Smooth muscle cell (in vitro differentiated cells): ENCODE measurements around the gene SGCE. TPM values are rescaled to one million over a fixed set of nuclear protein-coding genes. Genes with fewer than 3 reads are reported as not detected.

ENCODE experiments used
- DNase-seq: peaks from one replicate; lab custom pipeline; 2025; ENCODE audit not compliant: unreplicated experiment; lab: John Stamatoyannopoulos, UW
- H2AFZ ChIP-seq: fragments of 200-600 bp; sonication (generic); 2 replicates; pipeline ENCODE4 v1.6.0; 2016; ENCODE audit warnings: antibody characterized with exemption, low read depth, mild to moderate bottlenecking
- H3F3A ChIP-seq: fragments of 200-600 bp; sonication (generic); 2 replicates; pipeline ENCODE4 v1.6.0; 2017; ENCODE audit warnings: antibody characterized with exemption, low read depth
- H3K27ac ChIP-seq: fragments of 200-600 bp; sonication (generic); 2 replicates; pipeline ENCODE4 v1.5.1; 2016; ENCODE audit warnings: low read depth, mild to moderate bottlenecking
- H3K27me3 ChIP-seq: fragments of 200-600 bp; sonication (generic); 2 replicates; pipeline ENCODE4 v1.6.1; 2016; ENCODE audit warnings: low read depth, mild to moderate bottlenecking
- H3K36me3 ChIP-seq: fragments of 200-600 bp; sonication (generic); 2 replicates; pipeline ENCODE4 v1.5.1; 2016; ENCODE audit warnings: low read depth
- H3K4me1 ChIP-seq: fragments of 200-600 bp; sonication (generic); 2 replicates; pipeline ENCODE4 v1.5.1; 2016; ENCODE audit warnings: low read depth
- H3K4me2 ChIP-seq: fragments of 200-600 bp; sonication (generic); 2 replicates; pipeline ENCODE4 v1.6.0; 2016; ENCODE audit warnings: mild to moderate bottlenecking
- H3K4me3 ChIP-seq: fragments of 200-600 bp; sonication (generic); 2 replicates; pipeline ENCODE4 v1.5.1; 2016; ENCODE audit warnings: mild to moderate bottlenecking
- H3K79me2 ChIP-seq: fragments of 200-600 bp; sonication (generic); 2 replicates; pipeline ENCODE4 v1.6.0; 2016; ENCODE audit warnings: low read depth, mild to moderate bottlenecking
- H3K9ac ChIP-seq: fragments of 200-600 bp; sonication (generic); 2 replicates; pipeline ENCODE4 v1.6.0; 2016; ENCODE audit warnings: low read depth
- H3K9me3 ChIP-seq: fragments of 200-600 bp; sonication (generic); replicated peaks from 2 replicates; pipeline ENCODE4 v1.5.1; 2016; ENCODE audit warnings: low read depth
- H4K20me1 ChIP-seq: fragments of 200-600 bp; sonication (generic); 2 replicates; pipeline ENCODE4 v1.6.0; 2016; ENCODE audit warnings: low read depth
- CTCF ChIP-seq: fragments of 200-600 bp; sonication (generic); IDR thresholded peaks from 2 replicates; pipeline ENCODE4 v1.5.1; 2017; ENCODE audit warnings: borderline replicate concordance, mild to moderate bottlenecking, antibody characterized with exemption; ENCODE audit not compliant: insufficient read depth, poor library complexity, severe bottlenecking
- WGBS: methylation state at CpG from one replicate; pipeline ENCODE4 v1.1.7; 2016; ENCODE audit warnings: low lambda C conversion rate; 5-methylcytosine and 5-hydroxymethylcytosine counted together
- polyA plus RNA-seq: library from polyadenylated mRNA; unstranded; fragments of >200 nt; fragmentation: Nextera tagmentation; extraction: Ambion mirVana; gene quantifications from 2 replicates; pipeline ENCODE4 v1.2.1, GENCODE V29; 2016
- total RNA-seq: library from RNA; depleted of rRNA; stranded (reverse); fragments of >200 nt; gene quantifications from 2 replicates; pipeline ENCODE4 v1.2.3, GENCODE V29; 2014

Gene SGCE
- total and polyA plus RNA-seq, 2 experiments from 2014 or later, result 87.1 to 123 TPM

DNA sequence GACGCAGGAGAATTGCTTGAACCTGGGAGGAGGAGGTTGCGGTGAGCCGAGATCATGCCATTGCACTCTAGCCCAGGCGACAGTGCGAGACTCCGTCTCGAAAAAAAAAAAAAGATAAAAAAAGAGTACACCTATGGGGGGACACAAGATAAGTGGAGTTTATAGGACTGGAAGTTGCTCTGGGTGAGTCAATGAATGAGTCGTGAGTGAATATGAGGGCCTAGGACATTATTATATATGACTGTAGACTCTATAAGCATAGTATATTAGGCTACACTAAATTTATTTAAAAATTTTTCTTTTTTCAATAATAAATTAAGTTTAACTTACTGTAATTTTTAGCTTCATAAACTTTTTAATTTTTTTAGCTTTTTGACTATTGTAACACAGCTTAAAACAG is 19.4 kb upstream of the SGCE start:
- DNase-seq, result no peak
- H3K36me3 ChIP-seq, result no peaks in the 10 kb centered on the region
- H3F3A ChIP-seq, result no peaks in the 10 kb centered on the region
- H3K9me3 ChIP-seq, result no peaks in the 10 kb centered on the region
- H3K9ac ChIP-seq, result no peak overlapping the region
- 97% methylated on average over 8 of the region's 8 CpGs for WGBS
- H3K79me2 ChIP-seq, result no peaks in the 10 kb centered on the region
- TF ChIP-seq CTCF, result no peak
- H4K20me1 ChIP-seq, result no peaks in the 10 kb centered on the region
- no peaks in the 10 kb centered on the region for H3K4me1 ChIP-seq
- H2AFZ ChIP-seq, result no peak overlapping the region
- no peaks in the 10 kb centered on the region for H3K27me3 ChIP-seq
- no peak overlapping the region for H3K4me3 ChIP-seq
- H3K27ac ChIP-seq, result no peak overlapping the region
- no peak overlapping the region for H3K4me2 ChIP-seq

DNA sequence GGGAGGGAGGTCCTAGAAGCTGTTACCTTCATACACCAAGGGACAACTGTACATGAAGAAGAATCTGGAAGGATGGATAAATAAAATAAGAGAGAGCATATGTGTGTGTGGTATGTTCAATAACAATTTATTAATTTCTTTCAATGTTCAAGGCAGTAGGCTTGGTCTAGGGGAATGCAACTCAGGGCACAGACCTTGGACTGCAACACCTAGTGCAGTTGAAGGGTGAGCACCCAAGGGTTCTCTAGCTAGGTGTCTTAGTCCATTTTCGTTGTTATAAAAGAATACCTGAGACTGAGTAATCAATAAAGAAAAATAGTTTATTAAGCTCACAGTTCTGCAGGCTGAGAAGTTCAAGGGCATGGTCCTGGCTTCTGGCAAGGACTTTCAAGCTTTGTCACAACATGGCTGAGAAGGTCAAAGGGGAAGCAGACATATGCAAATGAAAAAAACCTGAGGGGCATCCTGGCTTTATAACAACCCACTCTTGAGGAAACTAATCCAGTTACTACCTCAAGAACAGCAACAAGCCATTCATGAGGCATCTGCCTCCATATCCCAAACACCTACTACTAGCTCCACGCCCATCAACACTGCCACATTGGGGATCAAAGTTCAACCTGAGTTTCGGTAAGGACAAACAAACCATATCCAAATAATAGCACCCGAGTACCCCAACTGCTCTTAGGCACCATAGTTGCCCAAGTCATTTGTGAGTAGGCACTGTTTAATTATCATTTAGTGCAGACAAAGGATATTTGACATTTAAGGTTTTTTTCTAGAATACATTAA is 15.7 kb upstream of the SGCE start:
- Histone ChIP-seq H3F3A (no peaks in the 10 kb centered on the region), H2AFZ (no peak overlapping the region), H4K20me1 (no peaks in the 10 kb centered on the region), H3K4me1 (no peaks in the 10 kb centered on the region), H3K4me3 (no peak overlapping the region), H3K4me2 (no peak overlapping the region), H3K9ac (no peak overlapping the region), H3K27ac (no peak overlapping the region), H3K36me3 (no peaks in the 10 kb centered on the region), H3K9me3 (no peaks in the 10 kb centered on the region), H3K27me3 (no peaks in the 10 kb centered on the region), H3K79me2 (no peaks in the 10 kb centered on the region)
- no peak for TF ChIP-seq CTCF
- 94% methylated on average over 4 of the region's 4 CpGs for WGBS
- DNase-seq, result no peak

DNA sequence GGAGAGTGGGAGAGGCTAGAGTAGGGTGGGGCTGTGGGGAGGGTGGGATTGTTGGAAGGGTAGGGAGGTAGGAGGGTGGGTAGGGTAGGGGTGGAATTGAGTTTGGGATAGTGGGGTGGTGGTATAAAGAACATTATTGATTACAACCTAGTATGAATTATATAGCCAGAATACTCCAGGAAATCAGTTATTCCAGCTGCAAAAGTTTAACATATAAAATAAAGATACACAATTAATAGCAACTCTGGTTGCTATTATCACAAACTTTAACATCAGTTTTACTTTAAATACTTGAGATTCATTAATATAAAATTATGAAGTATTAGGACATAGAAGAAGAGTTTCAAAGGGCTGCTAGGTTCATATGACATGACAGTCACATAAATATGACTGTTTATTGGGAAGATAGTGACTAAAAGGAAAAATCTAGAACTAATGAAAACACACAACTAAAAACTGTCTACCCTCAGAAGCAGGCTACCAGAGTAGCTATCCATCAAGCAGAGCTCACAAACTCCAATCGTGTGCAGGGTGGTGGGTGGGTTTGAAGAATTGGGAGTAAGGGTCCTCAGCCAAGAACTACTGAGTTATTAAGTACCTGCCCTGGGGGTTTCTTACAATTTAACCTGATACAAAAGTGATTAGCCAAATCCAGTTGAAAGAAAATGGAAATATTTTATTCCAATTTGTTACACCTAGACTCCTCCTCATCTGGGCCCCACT is 14.0 kb upstream of the SGCE start:
- no peak for DNase-seq
- Histone ChIP-seq H3K36me3 (no peaks in the 10 kb centered on the region), H3F3A (no peaks in the 10 kb centered on the region), H3K4me2 (no peak overlapping the region), H3K4me1 (no peaks in the 10 kb centered on the region), H4K20me1 (no peaks in the 10 kb centered on the region), H3K4me3 (no peak overlapping the region), H3K9me3 (no peaks in the 10 kb centered on the region), H2AFZ (no peak overlapping the region), H3K27ac (no peak overlapping the region), H3K27me3 (no peaks in the 10 kb centered on the region), H3K9ac (no peak overlapping the region), H3K79me2 (no peaks in the 10 kb centered on the region)
- no peak for TF ChIP-seq CTCF
- WGBS, result 87% methylated on average over 1 of the region's 1 CpG
